Right atrium auricular region (tissue), 2 donors: Measurements from ENCODE around the gene LSM4. TPM values are rescaled to one million over a fixed set of nuclear protein-coding genes. Genes with fewer than 3 reads are reported as not detected.

Source experiments
- DNase-seq: peaks from one replicate; pipeline ENCODE4 v3.0.0-alpha.2; 2019; ENCODE audit warnings: low spot score
- H3K27ac ChIP-seq, 2 donors: fragments of 200-600 bp; sonication (generic); 1 replicate in 1 of 2; 2 replicates in 1 of 2; pipeline ENCODE4 v1.5.1; 2016 to 2019
- H3K27me3 ChIP-seq, 2 donors: fragments of 200-600 bp; sonication (generic); one replicate each; pipeline versions ENCODE4 v1.5.1 to v1.6.0; 2017 to 2019
- H3K36me3 ChIP-seq: fragments of 200-600 bp; sonication (generic); one replicate; pipeline ENCODE4 v1.5.1; 2016
- H3K4me1 ChIP-seq, 2 donors: fragments of 200-600 bp; sonication (generic); one replicate each; pipeline versions ENCODE4 v1.5.1 to v1.6.0; 2017 to 2019
- H3K4me3 ChIP-seq, 2 donors: fragments of 200-600 bp; sonication (generic); 1 replicate in 1 of 2; 2 replicates in 1 of 2; pipeline ENCODE4 v1.5.1; 2017 to 2019; ENCODE audit warnings: mild to moderate bottlenecking in 1 of 2, moderate library complexity in 1 of 2
- H3K9me3 ChIP-seq, 2 donors: fragments of 200-600 bp; sonication (generic); one replicate each; pipeline ENCODE4 v1.5.1; 2019
- total RNA-seq, 2 donors: library from RNA; depleted of rRNA; stranded (reverse); fragments of >200 nt; gene quantifications; one replicate each; pipeline ENCODE4 v1.1.0, GENCODE V29; 2016
- TF ChIP-seq, protein P1 (sequence below), 2 donors: fragments of 200-600 bp; sonication (generic); IDR thresholded peaks; one replicate each; pipeline ENCODE4 v1.5.1; 2019; ENCODE audit warnings: antibody characterized with exemption in 2 of 2

LSM4 gene
- total RNA-seq, 2 donors from 2014 or later, result 68.5 to 97.3 TPM

DNA sequence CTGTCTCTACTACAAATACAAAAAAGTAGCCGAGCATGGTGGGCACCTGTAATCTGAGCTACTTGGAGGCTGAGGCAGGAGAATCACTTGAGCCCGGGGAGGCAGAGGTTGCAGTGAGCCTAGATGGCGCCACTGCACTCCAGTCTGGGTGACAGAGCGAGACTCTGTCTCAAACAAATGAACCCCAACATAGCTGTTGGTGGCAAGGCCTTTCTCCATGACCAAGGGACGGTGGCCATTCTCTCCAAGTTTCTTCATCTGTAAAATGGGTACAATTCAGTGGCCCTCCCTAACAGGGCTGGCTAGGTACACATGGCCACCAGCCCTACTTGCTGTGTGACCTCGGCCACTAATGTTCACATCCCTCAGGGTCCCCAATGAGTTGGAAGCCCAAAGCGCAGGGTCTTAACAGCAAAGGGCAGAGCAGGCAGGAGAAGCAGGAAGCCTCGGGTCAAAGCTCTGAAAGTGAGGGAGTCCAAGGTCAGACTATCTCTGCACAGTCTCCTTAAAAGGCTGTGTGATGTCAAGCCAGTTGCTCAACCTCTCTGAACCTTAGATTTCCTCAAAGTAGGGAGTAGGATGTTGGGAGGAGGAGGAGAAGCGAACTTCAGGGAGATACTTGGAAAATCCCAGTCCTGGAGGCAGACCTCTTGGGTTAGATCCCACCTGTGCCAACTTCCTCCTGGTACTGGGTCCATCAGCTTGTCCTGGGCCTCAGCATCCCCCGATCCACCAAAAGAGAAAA is 44.2 kb downstream of the LSM4 start:
- H3K27me3 ChIP-seq, result no peaks in the 10 kb centered on the region
- no peaks in the 10 kb centered on the region for H3K9me3 ChIP-seq
- H3K36me3 ChIP-seq, result peaks cover 23% of the 10 kb centered on the region
- TF ChIP-seq, protein P1, sequence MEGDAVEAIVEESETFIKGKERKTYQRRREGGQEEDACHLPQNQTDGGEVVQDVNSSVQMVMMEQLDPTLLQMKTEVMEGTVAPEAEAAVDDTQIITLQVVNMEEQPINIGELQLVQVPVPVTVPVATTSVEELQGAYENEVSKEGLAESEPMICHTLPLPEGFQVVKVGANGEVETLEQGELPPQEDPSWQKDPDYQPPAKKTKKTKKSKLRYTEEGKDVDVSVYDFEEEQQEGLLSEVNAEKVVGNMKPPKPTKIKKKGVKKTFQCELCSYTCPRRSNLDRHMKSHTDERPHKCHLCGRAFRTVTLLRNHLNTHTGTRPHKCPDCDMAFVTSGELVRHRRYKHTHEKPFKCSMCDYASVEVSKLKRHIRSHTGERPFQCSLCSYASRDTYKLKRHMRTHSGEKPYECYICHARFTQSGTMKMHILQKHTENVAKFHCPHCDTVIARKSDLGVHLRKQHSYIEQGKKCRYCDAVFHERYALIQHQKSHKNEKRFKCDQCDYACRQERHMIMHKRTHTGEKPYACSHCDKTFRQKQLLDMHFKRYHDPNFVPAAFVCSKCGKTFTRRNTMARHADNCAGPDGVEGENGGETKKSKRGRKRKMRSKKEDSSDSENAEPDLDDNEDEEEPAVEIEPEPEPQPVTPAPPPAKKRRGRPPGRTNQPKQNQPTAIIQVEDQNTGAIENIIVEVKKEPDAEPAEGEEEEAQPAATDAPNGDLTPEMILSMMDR (IDR thresholded peaks at IDR 0.05), result no peak
- H3K4me3 ChIP-seq, result peak overlapping the region; percentile 92 to 100
- H3K27ac ChIP-seq, result peak overlapping the region; percentile 99
- DNase-seq, result no peak
- H3K4me1 ChIP-seq, result peaks cover 0 to 62% of the 10 kb centered on the region in 2 donors

DNA sequence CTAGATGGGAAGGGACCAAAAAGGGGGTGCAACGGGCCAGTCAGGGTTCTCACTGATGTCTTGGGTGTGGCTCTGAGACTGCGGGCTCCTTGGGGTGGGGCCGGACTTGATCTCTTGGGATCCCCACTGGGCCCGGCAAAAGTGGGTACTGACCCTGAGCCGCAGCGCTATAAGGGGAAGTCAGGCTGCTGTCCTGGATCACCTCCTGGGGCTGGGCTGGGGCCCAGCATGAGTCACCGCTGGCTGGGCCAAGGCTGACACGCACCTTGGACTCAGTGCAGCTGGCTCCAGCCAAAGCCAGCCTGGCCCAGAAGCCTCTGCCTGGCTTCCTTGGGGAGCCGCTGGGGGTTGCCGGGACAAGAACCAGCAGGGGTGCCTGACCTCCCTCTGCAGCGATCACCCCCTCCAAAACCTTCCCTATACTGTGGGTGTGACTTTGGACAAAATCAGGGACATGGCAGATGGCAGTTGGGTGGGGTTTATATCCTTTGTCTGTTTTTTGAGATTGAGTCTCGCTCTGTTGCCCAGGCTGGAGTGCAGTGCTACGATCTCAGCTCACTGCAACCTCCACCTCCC is 48.0 kb downstream of the LSM4 start:
- peaks cover 0 to 47% of the 10 kb centered on the region in 2 donors for H3K4me1 ChIP-seq
- H3K27ac ChIP-seq, result peak overlapping the region; percentile 78 to 82
- H3K4me3 ChIP-seq, result no peak overlapping the region
- H3K27me3 ChIP-seq, result no peaks in the 10 kb centered on the region
- peak; percentile 93 for DNase-seq
- TF ChIP-seq, protein P1 (IDR thresholded peaks at IDR 0.05), result no peak
- peaks cover 16% of the 10 kb centered on the region for H3K36me3 ChIP-seq
- no peaks in the 10 kb centered on the region for H3K9me3 ChIP-seq

DNA sequence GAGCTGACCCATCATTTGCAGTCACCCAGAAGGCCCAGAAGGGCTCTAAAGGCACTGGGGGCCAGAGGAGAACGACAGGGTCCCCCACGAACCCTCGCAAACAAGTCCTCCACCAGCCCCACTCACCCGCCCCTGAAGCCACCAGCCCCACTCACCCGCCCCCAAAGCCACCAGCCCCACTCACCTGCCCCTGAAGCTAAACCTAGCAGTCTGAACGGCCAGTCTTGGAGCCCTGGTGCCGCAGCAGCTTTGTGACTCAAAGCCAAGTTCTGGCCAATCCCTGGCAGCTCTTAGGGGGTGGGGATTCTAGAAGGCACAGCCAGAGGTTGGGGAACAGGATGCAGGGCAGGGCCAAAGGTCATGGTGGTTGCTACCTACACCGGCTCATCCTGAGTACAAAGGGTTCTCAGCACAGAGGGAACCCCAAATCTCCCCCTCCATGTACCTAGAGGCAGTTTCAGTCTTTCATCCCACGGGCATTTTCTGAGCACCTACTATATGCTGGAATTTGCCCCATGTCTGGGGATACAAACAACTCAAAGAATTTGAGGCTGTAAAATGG is 48.6 kb downstream of the LSM4 start, which contains the start of gene IQCN:
Gene IQCN (minus strand): TSS at position 234 of the 562 bp plus-strand sequence. CDS start 4,974 bp downstream, outside the sequence.
- Histone ChIP-seq H3K27me3 (no peaks in the 10 kb centered on the region), H3K9me3 (no peaks in the 10 kb centered on the region), H3K4me1 (peaks cover 0 to 46% of the 10 kb centered on the region in 2 donors), H3K27ac (peak within 1 kb of the TSS; percentile 78 to 82), H3K36me3 (peaks cover 15% of the 10 kb centered on the region), H3K4me3 (no peak within 1 kb of the TSS)
- peak; percentile 77 for DNase-seq
- TF ChIP-seq, protein P1 (IDR thresholded peaks at IDR 0.05), result no peak

DNA sequence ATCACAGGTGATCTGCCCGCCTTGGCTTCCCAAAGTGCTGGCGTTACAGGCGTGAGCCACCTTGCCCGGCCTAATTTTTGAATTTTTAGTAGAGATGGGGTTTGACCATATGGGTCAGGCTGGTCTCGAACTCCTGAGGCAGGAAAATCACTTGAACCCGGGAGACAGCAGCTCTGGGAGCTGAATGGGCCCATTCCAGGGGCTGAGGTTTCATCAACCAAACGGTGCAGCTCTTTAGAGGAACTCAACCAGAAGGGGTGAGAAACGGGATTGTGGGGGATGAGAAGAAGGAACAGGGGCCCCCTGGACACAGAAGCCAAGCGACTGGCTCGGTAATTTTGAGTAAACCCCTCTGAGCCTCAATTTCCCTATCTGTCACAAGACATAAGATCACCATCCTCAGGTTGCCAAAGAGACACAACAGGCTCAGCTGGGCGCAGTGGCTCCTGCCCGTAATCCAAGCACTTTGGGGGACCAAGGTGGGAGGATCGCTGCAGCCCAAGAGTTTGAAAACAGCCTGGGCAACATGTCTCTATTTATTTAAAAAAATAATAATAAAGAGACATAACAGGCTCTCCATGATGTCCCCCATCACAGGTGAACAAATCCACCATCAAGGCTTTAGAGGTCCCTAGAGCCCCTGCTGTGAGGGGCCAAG is 49.2 kb downstream of the LSM4 start:
- Histone ChIP-seq H3K27me3 (no peaks in the 10 kb centered on the region), H3K27ac (peak overlapping the region; percentile 78 to 82), H3K4me1 (peaks cover 0 to 40% of the 10 kb centered on the region in 2 donors), H3K4me3 (no peak overlapping the region), H3K36me3 (peaks cover 9% of the 10 kb centered on the region), H3K9me3 (no peaks in the 10 kb centered on the region)
- TF ChIP-seq, protein P1 (IDR thresholded peaks at IDR 0.05), result no peak
- DNase-seq, result no peak

DNA sequence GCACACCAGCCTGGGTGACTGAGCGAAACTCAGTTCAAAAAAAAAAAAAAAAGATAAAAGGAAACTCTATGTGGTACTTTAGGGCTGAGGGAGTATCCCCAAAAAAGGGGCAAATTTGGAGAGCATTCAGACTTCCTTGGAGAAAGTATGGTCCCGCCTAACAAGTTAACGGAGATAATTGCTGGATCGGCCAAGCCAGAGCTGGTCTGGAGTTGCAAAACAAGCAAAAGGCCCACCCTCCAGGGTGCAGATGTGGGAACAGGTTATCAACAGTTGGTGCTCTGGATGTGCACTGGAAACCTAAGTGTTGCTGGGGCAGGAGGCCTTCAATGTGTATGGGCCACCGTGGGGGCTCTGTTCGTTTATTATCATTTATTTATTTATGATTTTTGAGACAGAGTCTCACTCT is 51.4 kb downstream of the LSM4 start:
- H3K36me3 ChIP-seq, result peaks cover 11% of the 10 kb centered on the region
- H3K4me1 ChIP-seq, result peaks cover 0 to 23% of the 10 kb centered on the region in 2 donors
- TF ChIP-seq, protein P1 (IDR thresholded peaks at IDR 0.05), result no peak
- no peak overlapping the region for H3K27ac ChIP-seq
- no peak overlapping the region for H3K4me3 ChIP-seq
- DNase-seq, result peak; percentile 74
- H3K9me3 ChIP-seq, result no peaks in the 10 kb centered on the region
- H3K27me3 ChIP-seq, result no peaks in the 10 kb centered on the region
